Thyroid gland (tissue), 4 donors: ENCODE data around the gene NCR2. TPM values are rescaled to one million over a fixed set of nuclear protein-coding genes. Genes with fewer than 3 reads are reported as not detected.

Experiments used
- DNase-seq, 2 donors: peaks; one replicate each; pipeline ENCODE4 v3.0.0-alpha.2; 2019
- H3K27ac ChIP-seq, 3 donors: fragments of 200-600 bp; sonication (generic); 1 replicate in 2 of 3; 2 replicates in 1 of 3; pipeline ENCODE4 v1.5.1; 2016 to 2019; ENCODE audit warnings: mild to moderate bottlenecking in 1 of 3, moderate library complexity in 1 of 3
- H3K27me3 ChIP-seq: fragments of 200-600 bp; sonication (generic); one replicate; pipeline ENCODE4 v1.5.1; 2019
- H3K36me3 ChIP-seq, 2 donors: fragments of 200-600 bp; sonication (generic); one replicate each; pipeline ENCODE4 v1.5.1; 2016 to 2019
- H3K4me1 ChIP-seq, 2 donors: fragments of 200-600 bp; sonication (generic); one replicate each; pipeline ENCODE4 v1.5.1; 2017 to 2019
- H3K4me3 ChIP-seq, 3 donors: fragments of 200-600 bp; sonication (generic); replicated peaks in 1 of 3; 1 replicate in 2 of 3; 2 replicates in 1 of 3; pipeline ENCODE4 v1.5.1; 2016; ENCODE audit warnings: mild to moderate bottlenecking in 1 of 3
- H3K9me3 ChIP-seq: fragments of 200-600 bp; sonication (generic); one replicate; pipeline ENCODE4 v1.5.1; 2017
- CTCF ChIP-seq, 6 experiments: fragments of 200-600 bp in 3 of 6; fragments of 450-650 bp in 3 of 6; sonication (generic) in 3 of 6; IDR thresholded peaks; one replicate each; pipeline ENCODE4 v1.5.1; 2016 to 2019; ENCODE audit warnings: antibody characterized with exemption in 6 of 6, mild to moderate bottlenecking in 2 of 6, inconsistent platforms in 1 of 6, moderate library complexity in 1 of 6
- POLR2A ChIP-seq, 2 donors: fragments of 450-650 bp; IDR thresholded peaks; one replicate each; pipeline ENCODE4 v1.6.1; 2017; ENCODE audit warnings: antibody characterized with exemption in 2 of 2, mild to moderate bottlenecking in 2 of 2, moderate library complexity in 1 of 2
- WGBS, 2 donors: methylation state at CpG; one replicate each; pipeline ENCODE4 v1.1.5; 2017; 5-methylcytosine and 5-hydroxymethylcytosine counted together
- intact Hi-C: fragments of 100-400 bp; cut with DNase I; formaldehyde crosslinking; loops from one replicate; pipeline ENCODE4 v1.15.1; 2023
- total RNA-seq, 4 donors: library from RNA; depleted of rRNA; stranded (reverse); fragments of >200 nt; gene quantifications; one replicate each; pipeline ENCODE4 v1.2.3, GENCODE V29; 2016

NCR2 gene
- total RNA-seq, 4 donors from 2014 or later, result not detected

- H3K4me3 ChIP-seq, result peak overlapping the region in 1 of 3 donors; percentile 25
- TF ChIP-seq CTCF (IDR thresholded peaks at IDR 0.05), result no peak
- TF ChIP-seq POLR2A (IDR thresholded peaks at IDR 0.05), result no peak
- no peaks in the 10 kb centered on the region for H3K9me3 ChIP-seq
- H3K4me1 ChIP-seq, result peaks cover 21 to 44% of the 10 kb centered on the region in 2 donors
- H3K36me3 ChIP-seq, result no peaks in the 10 kb centered on the region
- H3K27ac ChIP-seq, result peak overlapping the region in 1 of 3 donors; percentile 27
- intact Hi-C loops, result loop anchor here (5.0 kb wide), 2 partner anchors 85 to 220 kb away; no protein-coding TSS in a partner anchor
- peak; percentile 60 to 62 for DNase-seq
- 4% methylated on average over 42 of the region's 42 CpGs for WGBS, 2 donors
- H3K27me3 ChIP-seq, result peaks cover 26% of the 10 kb centered on the region
These were observed 36.8 kb downstream of the NCR2 start for GRCh38 chr6:41371992-41372831.

GRCh38 chr6:41372832-41373626 lies 37.6 kb downstream of the NCR2 start:
- Histone ChIP-seq H3K27me3 (peaks cover 26% of the 10 kb centered on the region), H3K4me3 (peak overlapping the region in 1 of 3 donors; percentile 25), H3K36me3 (no peaks in the 10 kb centered on the region), H3K9me3 (no peaks in the 10 kb centered on the region), H3K4me1 (peaks cover 21 to 44% of the 10 kb centered on the region in 2 donors), H3K27ac (no peak overlapping the region)
- 2 to 5% methylated on average over 16 to 43 of the region's 81 CpGs for WGBS, 2 donors
- intact Hi-C loops, result loop anchor here (5.0 kb wide), 2 partner anchors 84 to 219 kb away; no protein-coding TSS in a partner anchor
- DNase-seq, result peak in 1 of 2 donors; percentile 5
- TF ChIP-seq CTCF (IDR thresholded peaks at IDR 0.05) (no peak), POLR2A (IDR thresholded peaks at IDR 0.05) (no peak)

- peaks cover 26% of the 10 kb centered on the region for H3K27me3 ChIP-seq
- no peak overlapping the region for H3K27ac ChIP-seq
- WGBS, 2 donors, result 3 to 6% methylated on average over 6 to 21 of the region's 22 CpGs
- H3K4me3 ChIP-seq, result no peak overlapping the region
- no peaks in the 10 kb centered on the region for H3K36me3 ChIP-seq
- TF ChIP-seq CTCF (IDR thresholded peaks at IDR 0.05) (no peak), POLR2A (IDR thresholded peaks at IDR 0.05) (no peak)
- peaks cover 21 to 44% of the 10 kb centered on the region in 2 donors for H3K4me1 ChIP-seq
- H3K9me3 ChIP-seq, result no peaks in the 10 kb centered on the region
- intact Hi-C loops, result loop anchor here (5.0 kb wide), 2 partner anchors 84 to 219 kb away; no protein-coding TSS in a partner anchor
- no peak for DNase-seq
These were observed 38.2 kb downstream of the NCR2 start for GRCh38 chr6:41373627-41373918.

GRCh38 chr6:41373919-41374617 lies 38.7 kb downstream of the NCR2 start:
- Histone ChIP-seq H3K36me3 (no peaks in the 10 kb centered on the region), H3K4me1 (peaks cover 20 to 42% of the 10 kb centered on the region in 2 donors), H3K9me3 (no peaks in the 10 kb centered on the region), H3K27ac (no peak overlapping the region), H3K27me3 (peaks cover 26% of the 10 kb centered on the region), H3K4me3 (no peak overlapping the region)
- TF ChIP-seq CTCF (IDR thresholded peaks at IDR 0.05) (no peak), POLR2A (IDR thresholded peaks at IDR 0.05) (no peak)
- intact Hi-C loops, result loop anchor here (5.0 kb wide), 2 partner anchors 83 to 218 kb away; no protein-coding TSS in a partner anchor
- WGBS, 2 donors, result 2 to 9% methylated on average over 30 to 59 of the region's 65 CpGs
- no peak for DNase-seq
